Mesothelial cell of epicardium (in vitro differentiated cells): ENCODE measurements around the gene MYO6. TPM values are rescaled to one million over a fixed set of nuclear protein-coding genes. Genes with fewer than 3 reads are reported as not detected.
A peak's percentile ranks its signal among the peaks of the same experiment; 100 is the strongest.
"Not testable (repeated sequence)": the region's sequence is repeated elsewhere in the genome, so short reads cannot be mapped to it uniquely, and the experiment has no call there.

Experiments used
- DNase-seq, 2 experiments: peaks; one replicate each; pipeline ENCODE4 v3.0.0; 2021; ENCODE audit warnings: low spot score in 2 of 2; ENCODE audit not compliant: unreplicated experiment in 2 of 2
- H3K27ac Mint-ChIP-seq: 2 replicates; pipeline ENCODE4 v1.8.0; 2021; ENCODE audit warnings: mixed read lengths
- H3K27me3 Mint-ChIP-seq: 2 replicates; pipeline ENCODE4 v1.8.0; 2021; ENCODE audit warnings: low read depth, mixed read lengths
- H3K36me3 Mint-ChIP-seq: 2 replicates; pipeline ENCODE4 v1.8.0; 2021; ENCODE audit warnings: mixed read lengths
- H3K4me1 Mint-ChIP-seq: 2 replicates; pipeline ENCODE4 v1.8.0; 2021; ENCODE audit warnings: mixed read lengths
- H3K4me3 Mint-ChIP-seq: 2 replicates; pipeline ENCODE4 v1.8.0; 2021; ENCODE audit warnings: mild to moderate bottlenecking, moderate library complexity, mixed read lengths
- H3K9me3 Mint-ChIP-seq: 2 replicates; pipeline ENCODE4 v1.8.0; 2021; ENCODE audit warnings: mixed read lengths
- CTCF ChIP-seq: fragments of 200-600 bp; sonication (generic); IDR thresholded peaks from one replicate; pipeline ENCODE4 v1.5.0; 2021; ENCODE audit warnings: antibody characterized with exemption; ENCODE audit not compliant: unreplicated experiment
- total RNA-seq: library from RNA; stranded (reverse); gene quantifications from 3 replicates; pipeline ENCODE4 v1.2.1, GENCODE V29; 2021

MYO6 gene
- 69.1 to 70.0 TPM (median 69.5 TPM) in 3 replicates for total RNA-seq

- Mint-ChIP-seq H3K36me3 (no peaks in the 10 kb centered on the region), H3K27me3 (no peaks in the 10 kb centered on the region), H3K4me1 (peaks cover 42% of the 10 kb centered on the region), H3K4me3 (peak within 1 kb of the TSS; percentile 89), H3K9me3 (no peaks in the 10 kb centered on the region), H3K27ac (peak within 1 kb of the TSS; percentile 96)
- DNase-seq, result peak; percentile 48 to 74
- no peak for TF ChIP-seq CTCF
Observed at GRCh38 chr6:75748743-75749538, at the start of gene MYO6. Gene MYO6 (plus strand): TSS chr6:75749239. CDS start chr6:75817548, 68,309 bp downstream.

GRCh38 chr6:75708334-75708733 lies 40.7 kb upstream of the MYO6 start:
- DNase-seq, H3K4me1 Mint-ChIP-seq, H3K27ac Mint-ChIP-seq, H3K27me3 Mint-ChIP-seq, H3K4me3 Mint-ChIP-seq, H3K9me3 Mint-ChIP-seq: not testable (repeated sequence)
- H3K36me3 Mint-ChIP-seq, result peaks cover 44% of the 10 kb centered on the region

GRCh38 chr6:75711173-75711572 lies 37.9 kb upstream of the MYO6 start:
- Mint-ChIP-seq H3K27ac (no peak overlapping the region), H3K4me3 (no peak overlapping the region), H3K9me3 (peaks cover 4% of the 10 kb centered on the region), H3K36me3 (peaks cover 45% of the 10 kb centered on the region), H3K4me1 (no peaks in the 10 kb centered on the region), H3K27me3 (no peaks in the 10 kb centered on the region)
- no peak for DNase-seq
- TF ChIP-seq CTCF, result no peak

- Mint-ChIP-seq H3K9me3 (no peaks in the 10 kb centered on the region), H3K4me3 (no peak overlapping the region), H3K27ac (peak overlapping the region; percentile 5), H3K4me1 (peaks cover under 1% of the 10 kb centered on the region), H3K27me3 (no peaks in the 10 kb centered on the region), H3K36me3 (peaks cover 15% of the 10 kb centered on the region)
- no peak for DNase-seq
- no peak for TF ChIP-seq CTCF
Observed at GRCh38 chr6:75719133-75719532, 29.9 kb upstream of the MYO6 start.

- DNase-seq, result no peak
- no peaks in the 10 kb centered on the region for H3K36me3 Mint-ChIP-seq
- peaks cover 2% of the 10 kb centered on the region for H3K4me1 Mint-ChIP-seq
- no peaks in the 10 kb centered on the region for H3K9me3 Mint-ChIP-seq
- no peak for TF ChIP-seq CTCF
- H3K4me3 Mint-ChIP-seq, result no peak overlapping the region
- no peak overlapping the region for H3K27ac Mint-ChIP-seq
- no peaks in the 10 kb centered on the region for H3K27me3 Mint-ChIP-seq
Observed at GRCh38 chr6:75723382-75723781, 25.7 kb upstream of the MYO6 start.

GRCh38 chr6:75727206-75727605 lies 21.8 kb upstream of the MYO6 start:
- H3K9me3 Mint-ChIP-seq, result no peaks in the 10 kb centered on the region

GRCh38 chr6:75731029-75731428 lies 18.0 kb upstream of the MYO6 start:
- not testable (repeated sequence) for H3K27ac Mint-ChIP-seq, DNase-seq, H3K36me3 Mint-ChIP-seq, H3K9me3 Mint-ChIP-seq, H3K4me1 Mint-ChIP-seq, H3K27me3 Mint-ChIP-seq, H3K4me3 Mint-ChIP-seq

More at GRCh38 chr6:75727206-75727605, 21.8 kb upstream of the MYO6 start:
- Mint-ChIP-seq H3K4me3 (no peak overlapping the region), H3K27me3 (no peaks in the 10 kb centered on the region), H3K27ac (no peak overlapping the region), H3K4me1 (peaks cover 2% of the 10 kb centered on the region), H3K36me3 (no peaks in the 10 kb centered on the region)
- no peak for DNase-seq
- no peak for TF ChIP-seq CTCF
